Vagina (tissue), 2 donors: ENCODE results near the gene PTPN6. TPM values are rescaled to one million over a fixed set of nuclear protein-coding genes. Genes with fewer than 3 reads are reported as not detected.
A peak's percentile ranks its signal among the peaks of the same experiment; 100 is the strongest.

Experiments used
- DNase-seq, 2 donors: peaks; one replicate each; pipeline ENCODE4 v3.0.0-alpha.2; 2017; ENCODE audit errors: extremely low spot score in 2 of 2
- H3K27ac ChIP-seq: fragments of 200-600 bp; sonication (generic); one replicate; pipeline ENCODE4 v1.5.1; 2019
- H3K27me3 ChIP-seq: fragments of 200-600 bp; sonication (generic); one replicate; pipeline ENCODE4 v1.5.1; 2019
- H3K36me3 ChIP-seq, 2 donors: fragments of 200-600 bp; sonication (generic); one replicate each; pipeline ENCODE4 v1.5.1; 2017 to 2019
- H3K4me1 ChIP-seq: fragments of 200-600 bp; sonication (generic); one replicate; pipeline ENCODE4 v1.5.1; 2019
- H3K4me3 ChIP-seq, 2 donors: fragments of 200-600 bp; sonication (generic); 1 replicate in 1 of 2; 2 replicates in 1 of 2; pipeline ENCODE4 v1.5.1; 2016 to 2019
- H3K9me3 ChIP-seq: fragments of 200-600 bp; sonication (generic); one replicate; pipeline ENCODE4 v1.5.1; 2019
- POLR2A ChIP-seq, 2 donors: fragments of 450-650 bp; IDR thresholded peaks; one replicate each; pipeline ENCODE4 v1.6.1; 2017; ENCODE audit warnings: antibody characterized with exemption in 2 of 2, mild to moderate bottlenecking in 2 of 2, moderate library complexity in 2 of 2
- POLR2AphosphoS5 ChIP-seq, 2 donors: sonication (generic); formaldehyde crosslinking; IDR thresholded peaks; one replicate each; pipeline ENCODE4 v1.9.0; 2017; ENCODE audit warnings: antibody characterized with exemption in 2 of 2, mild to moderate bottlenecking in 2 of 2, low read depth in 1 of 2; ENCODE audit not compliant: insufficient read depth in 1 of 2
- intact Hi-C: fragments of 100-400 bp; cut with DNase I; formaldehyde crosslinking; loops from one replicate; pipeline ENCODE4 v1.15.1; 2023
- total RNA-seq: library from RNA; depleted of rRNA; stranded (reverse); fragments of >200 nt; gene quantifications from one replicate; pipeline ENCODE4 v1.2.3, GENCODE V29; 2016
- TF ChIP-seq, protein P1 (sequence below), 3 experiments: fragments of 450-650 bp in 2 of 3; fragments of 200-600 bp in 1 of 3; sonication (generic) in 1 of 3; IDR thresholded peaks; one replicate each; pipeline ENCODE4 v1.5.1; 2017 to 2019; ENCODE audit warnings: antibody characterized with exemption in 3 of 3, mild to moderate bottlenecking in 2 of 3, moderate library complexity in 2 of 3

PTPN6 gene
- total RNA-seq, 1 donor from 2014 or later = 17.4 TPM

DNA sequence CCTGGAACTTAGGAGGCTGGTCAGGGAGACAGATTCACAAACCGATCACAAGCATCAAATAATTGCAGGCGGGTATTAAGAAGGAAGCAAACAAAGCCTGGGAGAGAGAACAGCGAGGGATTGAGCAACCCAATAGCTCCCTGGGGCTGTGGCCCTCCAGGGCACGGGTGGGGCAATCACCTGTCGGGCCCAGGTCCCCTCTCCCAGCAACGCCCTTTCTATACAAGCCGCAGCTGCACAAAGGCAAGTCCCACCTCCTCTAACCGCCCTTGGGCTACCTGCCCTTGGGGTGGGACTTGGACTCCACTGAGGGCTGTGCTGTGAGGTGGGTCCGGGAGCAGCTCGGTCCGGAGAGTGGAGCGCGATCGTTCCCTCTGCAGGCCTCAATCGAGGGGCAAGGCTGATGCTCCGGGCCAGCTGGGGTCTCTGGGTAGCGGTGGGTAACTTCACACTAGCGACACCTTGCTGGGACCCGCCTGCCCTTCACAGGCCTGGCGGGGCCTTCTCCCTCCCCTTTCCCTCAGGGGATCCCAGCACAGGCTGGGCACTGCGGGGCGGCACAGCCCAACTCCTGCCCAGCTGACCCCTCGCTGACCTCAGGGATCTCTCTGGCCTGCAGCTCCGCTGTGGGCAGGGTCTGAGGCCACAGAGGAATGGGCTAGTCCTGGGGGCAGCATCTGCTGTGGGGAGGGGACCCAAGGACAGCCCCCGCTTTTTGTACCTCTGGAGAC is 11.3 kb downstream of the PTPN6 start:
- Histone ChIP-seq H3K27me3 (no peaks in the 10 kb centered on the region), H3K36me3 (peaks cover 0 to 24% of the 10 kb centered on the region in 2 donors), H3K4me3 (peak overlapping the region; percentile 35 to 52), H3K27ac (peak overlapping the region; percentile 87), H3K4me1 (peaks cover 29% of the 10 kb centered on the region), H3K9me3 (no peaks in the 10 kb centered on the region)
- intact Hi-C loops = no loop called here
- TF ChIP-seq POLR2A (IDR thresholded peaks at IDR 0.05) = no peak
- TF ChIP-seq, protein P1, sequence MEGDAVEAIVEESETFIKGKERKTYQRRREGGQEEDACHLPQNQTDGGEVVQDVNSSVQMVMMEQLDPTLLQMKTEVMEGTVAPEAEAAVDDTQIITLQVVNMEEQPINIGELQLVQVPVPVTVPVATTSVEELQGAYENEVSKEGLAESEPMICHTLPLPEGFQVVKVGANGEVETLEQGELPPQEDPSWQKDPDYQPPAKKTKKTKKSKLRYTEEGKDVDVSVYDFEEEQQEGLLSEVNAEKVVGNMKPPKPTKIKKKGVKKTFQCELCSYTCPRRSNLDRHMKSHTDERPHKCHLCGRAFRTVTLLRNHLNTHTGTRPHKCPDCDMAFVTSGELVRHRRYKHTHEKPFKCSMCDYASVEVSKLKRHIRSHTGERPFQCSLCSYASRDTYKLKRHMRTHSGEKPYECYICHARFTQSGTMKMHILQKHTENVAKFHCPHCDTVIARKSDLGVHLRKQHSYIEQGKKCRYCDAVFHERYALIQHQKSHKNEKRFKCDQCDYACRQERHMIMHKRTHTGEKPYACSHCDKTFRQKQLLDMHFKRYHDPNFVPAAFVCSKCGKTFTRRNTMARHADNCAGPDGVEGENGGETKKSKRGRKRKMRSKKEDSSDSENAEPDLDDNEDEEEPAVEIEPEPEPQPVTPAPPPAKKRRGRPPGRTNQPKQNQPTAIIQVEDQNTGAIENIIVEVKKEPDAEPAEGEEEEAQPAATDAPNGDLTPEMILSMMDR (IDR thresholded peaks at IDR 0.05) = no peak
- no peak for TF ChIP-seq POLR2AphosphoS5 (IDR thresholded peaks at IDR 0.05; ENCODE audit: insufficient read depth in 1 of 2, low read depth in 1 of 2)
- DNase-seq = no peak

DNA sequence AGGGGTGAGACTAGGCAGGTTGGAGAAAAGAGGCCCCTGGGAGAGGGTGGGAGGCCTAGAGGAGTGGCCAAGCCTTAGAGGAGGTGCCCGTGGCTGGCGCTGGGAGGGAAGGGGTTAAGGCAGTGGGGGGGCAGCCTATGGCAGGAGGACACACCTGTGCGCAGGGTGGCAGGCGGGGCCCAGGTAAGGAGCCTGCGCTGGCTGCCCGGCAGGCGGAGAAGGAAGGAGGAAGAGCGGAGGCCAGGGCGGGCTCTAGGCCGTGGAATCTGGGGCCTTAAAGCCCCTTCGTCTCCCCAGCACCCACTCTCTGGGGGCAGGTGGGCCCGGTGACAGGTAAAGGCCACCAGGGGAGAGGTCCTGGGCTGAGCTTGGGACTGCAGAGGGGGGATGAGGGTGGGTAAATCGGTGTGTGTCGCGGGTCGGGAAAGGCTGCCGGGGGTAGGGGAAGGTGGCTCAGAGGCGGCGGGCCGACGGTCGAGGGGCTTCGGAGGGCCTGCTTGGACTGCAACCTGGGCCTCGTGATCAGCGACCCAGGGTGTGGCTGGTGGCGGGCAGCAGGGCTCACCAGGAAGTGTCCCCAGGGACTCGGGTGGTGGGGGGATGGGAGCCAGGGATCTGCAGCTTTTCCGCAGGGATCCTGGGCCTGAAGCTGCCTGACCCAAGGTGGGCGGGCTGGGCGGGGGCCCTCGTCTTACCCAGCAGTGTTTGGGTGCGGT is 12.0 kb downstream of the PTPN6 start:
- TF ChIP-seq POLR2A (IDR thresholded peaks at IDR 0.05) = peak in 1 of 2 donors; percentile 14
- TF ChIP-seq, protein P1 (IDR thresholded peaks at IDR 0.05) = no peak
- TF ChIP-seq POLR2AphosphoS5 (IDR thresholded peaks at IDR 0.05; ENCODE audit: insufficient read depth in 1 of 2, low read depth in 1 of 2) = peak in 1 of 2 donors; percentile 59
- peaks cover 29% of the 10 kb centered on the region for H3K4me1 ChIP-seq
- peak overlapping the region; percentile 87 for H3K27ac ChIP-seq
- intact Hi-C loops = no loop called here
- no peaks in the 10 kb centered on the region for H3K9me3 ChIP-seq
- no peak for DNase-seq
- peak overlapping the region; percentile 22 to 52 for H3K4me3 ChIP-seq
- peaks cover 0 to 31% of the 10 kb centered on the region in 2 donors for H3K36me3 ChIP-seq
- no peaks in the 10 kb centered on the region for H3K27me3 ChIP-seq

DNA sequence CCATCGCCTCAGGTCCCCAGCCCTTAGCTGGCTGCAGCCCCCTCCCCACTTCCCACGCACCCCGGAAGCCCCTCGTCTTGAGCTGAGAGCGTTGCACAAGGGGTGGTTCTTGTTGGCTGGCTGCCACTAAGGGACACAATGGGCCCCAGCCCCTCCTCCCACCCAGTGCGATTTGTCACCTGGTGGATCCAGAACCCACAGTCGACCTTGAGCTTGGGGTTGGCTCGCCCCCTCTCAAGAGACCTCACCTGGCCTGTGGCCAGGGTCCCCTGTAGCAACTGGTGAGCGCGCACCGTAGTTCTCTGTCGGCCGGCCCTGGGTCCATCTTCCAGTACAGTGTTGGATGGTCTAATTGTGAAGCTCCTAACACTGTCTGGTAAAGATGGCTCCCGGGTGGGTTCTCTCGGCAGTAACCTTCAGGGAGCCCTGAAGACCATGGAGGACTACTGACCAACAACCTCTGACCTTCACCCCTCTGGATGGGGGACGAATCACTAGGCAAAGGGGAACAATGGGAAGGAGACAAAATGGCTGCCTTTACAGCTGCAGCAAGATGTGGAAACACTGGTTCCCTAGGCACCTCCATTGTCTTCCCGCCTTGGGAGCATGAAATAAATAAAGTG is 12.7 kb downstream of the PTPN6 start:
- H3K27me3 ChIP-seq = no peaks in the 10 kb centered on the region
- no peak for DNase-seq
- intact Hi-C loops = no loop called here
- TF ChIP-seq POLR2A (IDR thresholded peaks at IDR 0.05) (no peak), POLR2AphosphoS5 (IDR thresholded peaks at IDR 0.05; ENCODE audit: insufficient read depth in 1 of 2, low read depth in 1 of 2) (no peak)
- TF ChIP-seq, protein P1 (IDR thresholded peaks at IDR 0.05) = no peak
- H3K4me1 ChIP-seq = peaks cover 36% of the 10 kb centered on the region
- H3K9me3 ChIP-seq = no peaks in the 10 kb centered on the region
- H3K27ac ChIP-seq = peak overlapping the region; percentile 87
- peak overlapping the region; percentile 22 to 52 for H3K4me3 ChIP-seq
- peaks cover 0 to 37% of the 10 kb centered on the region in 2 donors for H3K36me3 ChIP-seq

DNA sequence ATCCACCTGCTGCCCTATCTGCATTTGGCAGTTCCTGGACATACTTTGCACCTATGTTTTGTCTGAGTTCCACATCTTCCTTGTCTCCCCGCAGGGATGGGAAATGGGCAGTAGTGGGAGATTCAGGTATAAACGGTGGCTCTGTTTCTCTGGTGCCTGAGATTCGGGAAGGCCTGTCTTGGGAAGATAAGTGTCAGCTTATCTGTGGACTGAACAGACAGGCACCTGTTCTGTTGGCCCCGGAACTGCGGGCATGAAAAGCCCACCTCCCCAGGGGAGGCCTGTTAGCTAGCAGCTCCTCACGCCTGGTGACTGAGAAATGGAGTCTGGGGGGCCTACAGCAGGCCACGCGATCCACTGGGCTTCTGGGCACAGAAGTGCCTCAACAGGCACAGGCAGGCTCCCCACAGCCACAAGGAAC is 13.5 kb downstream of the PTPN6 start:
- Histone ChIP-seq H3K27ac (peak overlapping the region; percentile 87), H3K4me3 (peak overlapping the region in 1 of 2 donors; percentile 52), H3K9me3 (no peaks in the 10 kb centered on the region), H3K36me3 (peaks cover 0 to 37% of the 10 kb centered on the region in 2 donors), H3K27me3 (no peaks in the 10 kb centered on the region), H3K4me1 (peaks cover 43% of the 10 kb centered on the region)
- no peak for DNase-seq
- intact Hi-C loops = no loop called here
- TF ChIP-seq, protein P1 (IDR thresholded peaks at IDR 0.05) = no peak
- TF ChIP-seq POLR2A (IDR thresholded peaks at IDR 0.05) (no peak), POLR2AphosphoS5 (IDR thresholded peaks at IDR 0.05; ENCODE audit: insufficient read depth in 1 of 2, low read depth in 1 of 2) (no peak)
